ENCODE data around the gene CSK.

Gene CSK

GRCh38 chr15:74845581-74845980, 63.7 kb downstream of the CSK start:
- no peak for DNase-seq

DNA sequence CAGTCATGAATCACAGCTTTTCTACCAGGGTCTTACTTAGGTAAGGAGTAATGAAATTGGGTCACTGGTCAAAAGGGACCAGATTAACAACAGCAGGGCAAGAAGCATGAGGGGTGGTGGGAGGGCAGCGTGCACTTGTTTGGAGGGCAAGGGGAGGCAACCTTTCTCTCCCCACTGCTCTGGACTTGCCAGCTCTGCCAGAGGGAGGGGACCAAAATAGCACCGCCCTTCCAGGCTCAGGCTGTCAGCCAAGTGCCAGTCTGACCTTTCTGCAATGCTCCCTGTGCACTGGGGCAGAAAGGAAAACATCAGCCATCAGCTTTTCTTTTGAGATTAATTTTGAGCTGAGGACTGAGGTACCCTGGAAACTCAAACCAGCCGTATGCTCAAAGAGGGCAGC, 65.6 kb downstream of the CSK start:
- no peak for DNase-seq

GRCh38 chr15:74850393-74850792, 68.5 kb downstream of the CSK start:
- DNase-seq, result no peak

GRCh38 chr15:74851960-74852359, 70.1 kb downstream of the CSK start:
- no peak for DNase-seq
